Activated CD8-positive, alpha-beta memory T cell treated with anti-CD3 and anti-CD28 coated beads for 24 hours (primary cell): Measurements from ENCODE around the gene ONECUT3.
"Not testable (repeated sequence)": the region's sequence is repeated elsewhere in the genome, so short reads cannot be mapped to it uniquely, and the experiment has no call there.

Experiments
- DNase-seq: peaks from one replicate; pipeline ENCODE4 v3.0.0-alpha.2; 2020

Gene ONECUT3

GRCh38 chr19:1756705-1757465 is 3.6 kb downstream of the ONECUT3 start:
- no peak for DNase-seq

- DNase-seq: no peak
Observed at GRCh38 chr19:1757468-1758230, 4.3 kb downstream of the ONECUT3 start.

- DNase-seq: no peak
Observed at GRCh38 chr19:1758231-1758577, 4.9 kb downstream of the ONECUT3 start.

GRCh38 chr19:1758959-1759903 is 5.9 kb downstream of the ONECUT3 start:
- no peak for DNase-seq

GRCh38 chr19:1760020-1760419 is 6.7 kb downstream of the ONECUT3 start:
- DNase-seq: no peak

- not testable (repeated sequence) for DNase-seq
Observed at GRCh38 chr19:1760786-1761527, 7.7 kb downstream of the ONECUT3 start.

- no peak for DNase-seq
Observed at GRCh38 chr19:1761528-1762242, 8.4 kb downstream of the ONECUT3 start.

GRCh38 chr19:1762243-1763117 is 9.2 kb downstream of the ONECUT3 start:
- no peak for DNase-seq

GRCh38 chr19:1763648-1764639 is 10.6 kb downstream of the ONECUT3 start:
- DNase-seq: no peak

GRCh38 chr19:1764729-1765128 is 11.4 kb downstream of the ONECUT3 start:
- no peak for DNase-seq

GRCh38 chr19:1765232-1765903 is 12.1 kb downstream of the ONECUT3 start:
- DNase-seq: no peak

GRCh38 chr19:1765904-1766799 is 12.8 kb downstream of the ONECUT3 start:
- no peak for DNase-seq

- no peak for DNase-seq
Observed at GRCh38 chr19:1766800-1767352, 13.6 kb downstream of the ONECUT3 start.

- DNase-seq: peak; percentile 89
Observed at GRCh38 chr19:1767464-1767933, 14.2 kb downstream of the ONECUT3 start.

- DNase-seq: no peak
Observed at GRCh38 chr19:1768248-1768647, 14.9 kb downstream of the ONECUT3 start.

- DNase-seq: no peak
Observed at GRCh38 chr19:1768918-1769644, 15.8 kb downstream of the ONECUT3 start.

- no peak for DNase-seq
Observed at GRCh38 chr19:1769645-1769985, 16.3 kb downstream of the ONECUT3 start.
